HuH-7.5 (cell line): ENCODE results near the gene CSPG5.

Experiments
- DNase-seq: peaks from one replicate; pipeline ENCODE4 v3.0.0; 2011; ENCODE audit warnings: low spot score

CSPG5 gene

GRCh38 chr3:47588053-47588452 lies 9.4 kb upstream of the CSPG5 start:
- DNase-seq: no peak

GRCh38 chr3:47586746-47587145 lies 8.1 kb upstream of the CSPG5 start:
- DNase-seq: no peak

GRCh38 chr3:47583320-47584075 lies 4.8 kb upstream of the CSPG5 start:
- no peak for DNase-seq

- DNase-seq: no peak
Measured at GRCh38 chr3:47581835-47582234, 3.2 kb upstream of the CSPG5 start.

- no peak for DNase-seq
Measured at GRCh38 chr3:47581422-47581821, 2.8 kb upstream of the CSPG5 start.

GRCh38 chr3:47580481-47580880 lies 1.8 kb upstream of the CSPG5 start:
- DNase-seq: no peak

GRCh38 chr3:47579875-47580274 lies 1.2 kb upstream of the CSPG5 start:
- DNase-seq: no peak

GRCh38 chr3:47578119-47578632 lies 489 bp downstream of the CSPG5 start:
- DNase-seq: peak; percentile 88

- peak; percentile 61 for DNase-seq
Measured at GRCh38 chr3:47577583-47578118, 1.0 kb downstream of the CSPG5 start.

GRCh38 chr3:47573190-47574172 lies 5.2 kb downstream of the CSPG5 start:
- no peak for DNase-seq

GRCh38 chr3:47571391-47572175 lies 7.1 kb downstream of the CSPG5 start:
- DNase-seq: no peak

GRCh38 chr3:47568901-47569300 lies 9.8 kb downstream of the CSPG5 start:
- DNase-seq: no peak

GRCh38 chr3:47567149-47567548 lies 11.5 kb downstream of the CSPG5 start:
- DNase-seq: no peak

GRCh38 chr3:47566667-47567066 lies 12.0 kb downstream of the CSPG5 start:
- DNase-seq: no peak

GRCh38 chr3:47565734-47566550 lies 12.7 kb downstream of the CSPG5 start:
- no peak for DNase-seq

- no peak for DNase-seq
Measured at GRCh38 chr3:47556351-47556750, 22.3 kb downstream of the CSPG5 start.

- DNase-seq: no peak
Measured at GRCh38 chr3:47554335-47554734, 24.3 kb downstream of the CSPG5 start.

- no peak for DNase-seq
Measured at GRCh38 chr3:47553407-47553806, 25.3 kb downstream of the CSPG5 start.

- no peak for DNase-seq
Measured at GRCh38 chr3:47542471-47543173, 36.0 kb downstream of the CSPG5 start.

- DNase-seq: no peak
Measured at GRCh38 chr3:47541583-47542108, 37.0 kb downstream of the CSPG5 start.
